Measurements from ENCODE around the gene RAB24. TPM values are rescaled to one million over a fixed set of nuclear protein-coding genes. Genes with fewer than 3 reads are reported as not detected.

The RAB24 gene
- 37.2 TPM for total RNA-seq (2021; ENCODE audit: unreplicated experiment)
- polyA plus RNA-seq (2012; ENCODE audit: insufficient read length): 76.4 TPM
- Bru-seq, nascent RNA: percentile 74 among the genes with signal in this experiment
- percentile 85 among the genes with signal in this experiment for BruChase-seq, experiment 1, labeled RNA remaining after a 2-hour chase
- percentile 91 among the genes with signal in this experiment for BruChase-seq, experiment 2, labeled RNA remaining after a 6-hour chase
- long read RNA-seq, transcript RAB24-206 (7 exons, 1,820 nt): major isoform, 30 of 63 reads
- long read RNA-seq, transcript RAB24-201 (8 exons, 1,311 nt): minor isoform, 17 of 63 reads
- long read RNA-seq, transcript RAB24-204 (9 exons, 1,236 nt): minor isoform, 5 of 63 reads
- long read RNA-seq, partial matches to known transcripts: 0 of 63 reads
- long read RNA-seq, other reads (novel, unspliced or antisense): 10 of 63 reads

GRCh38 chr5:177303121-177303924 is at the start of gene RAB24, which contains the start of gene PRELID1:
Gene RAB24, minus strand, starts transcription at chr5:177303719. Its CDS starts 431 bp downstream, at chr5:177303288.
Gene PRELID1, plus strand, starts transcription at chr5:177303799. Its CDS starts 187 bp downstream, at chr5:177303986.
- no peaks in the 10 kb centered on the region; the same call in none of the 2 replicates for H3K36me3 ChIP-seq (ENCODE audit: control insufficient read depth, insufficient read depth, low read length)
- POLR2A ChIA-PET: interaction anchor here (0.6 kb wide), 1 partner anchor 250 kb away, joined by 5 read pairs; no protein-coding TSS in a partner anchor
- intact Hi-C loops (cut with micrococcal nuclease; ENCODE audit: unreplicated experiment) (loop anchor here (5.0 kb wide), 1 partner anchor 191 kb away; no protein-coding TSS in a partner anchor), in situ Hi-C loops (cut with HindIII; ENCODE audit: low pct_unique_long_range_greater_than_20kb, low sequenced_read_pairs) (no loop called here)
- H3K27ac ChIP-seq (ENCODE audit: low read length): peak within 1 kb of the TSS; percentile 94
- H3K27me3 ChIP-seq (ENCODE audit: control insufficient read depth, insufficient read depth, low read length): no peaks in the 10 kb centered on the region
- peak within 1 kb of the TSS; percentile 81 to 97 for H3K4me3 ChIP-seq (ENCODE audit: low read depth in 2 of 2, low read length in 2 of 2)
- CTCF ChIA-PET: interaction anchor here (0.6 kb wide), 1 partner anchor 112 kb away, joined by 12 read pairs; no protein-coding TSS in a partner anchor
- peaks cover 34% of the 10 kb centered on the region for H3K4me1 ChIP-seq (ENCODE audit: control insufficient read depth, insufficient read depth, low read length)
- peak; percentile 55; the same call in 1 of the 2 replicates for TF ChIP-seq POLR2AphosphoS5 (IDR thresholded peaks at IDR 0.05; ENCODE audit: low read depth, low read length)
- peak; percentile 63 for TF ChIP-seq CTCF (IDR thresholded peaks at IDR 0.05)
- peak; percentile 69; the same call in 1 of the 2 replicates for TF ChIP-seq SIN3A (IDR thresholded peaks at IDR 0.05; ENCODE audit: borderline replicate concordance, insufficient read depth, low read depth, low read length)
- TF ChIP-seq REST (IDR thresholded peaks at IDR 0.05; ENCODE audit: insufficient read depth in 1 of 2, low read depth in 2 of 2, low read length in 1 of 2): no peak
- TF ChIP-seq TCF7L2 (IDR thresholded peaks at IDR 0.05; ENCODE audit: low read depth, low read length): no peak
- peak; percentile 77 for ATAC-seq
- no peak for DNase-seq (ENCODE audit: low read depth, low spot score)
- no peaks in the 10 kb centered on the region for H3K9me3 ChIP-seq (ENCODE audit: control insufficient read depth, insufficient read depth, low read depth, low read length)
- TSS peak; percentile 84 for BruUV-seq (replicated peaks)

GRCh38 chr5:177353093-177353492 is 49.6 kb upstream of the RAB24 start:
- Histone ChIP-seq H3K27me3 (ENCODE audit: control insufficient read depth, insufficient read depth, low read length) (no peaks in the 10 kb centered on the region), H3K4me1 (ENCODE audit: control insufficient read depth, insufficient read depth, low read length) (peaks cover 21% of the 10 kb centered on the region), H3K9me3 (ENCODE audit: control insufficient read depth, insufficient read depth, low read depth, low read length) (no peaks in the 10 kb centered on the region), H3K27ac (ENCODE audit: low read length) (no peak overlapping the region), H3K36me3 (ENCODE audit: control insufficient read depth, insufficient read depth, low read length) (no peaks in the 10 kb centered on the region), H3K4me3 (ENCODE audit: low read depth in 2 of 2, low read length in 2 of 2) (no peak overlapping the region)
- no TSS peak for BruUV-seq (replicated peaks)
- ChIA-PET CTCF (no interaction called here), POLR2A (interaction anchor here (0.7 kb wide), 1 partner anchor 101 kb away, joined by 6 read pairs; no protein-coding TSS in a partner anchor)
- intact Hi-C loops (cut with micrococcal nuclease; ENCODE audit: unreplicated experiment) (no loop called here), in situ Hi-C loops (cut with HindIII; ENCODE audit: low pct_unique_long_range_greater_than_20kb, low sequenced_read_pairs) (no loop called here)
- TF ChIP-seq CTCF (IDR thresholded peaks at IDR 0.05): no peak
- no peak for TF ChIP-seq TCF7L2 (IDR thresholded peaks at IDR 0.05; ENCODE audit: low read depth, low read length)
- no peak for TF ChIP-seq POLR2AphosphoS5 (IDR thresholded peaks at IDR 0.05; ENCODE audit: low read depth, low read length)
- TF ChIP-seq SIN3A (IDR thresholded peaks at IDR 0.05; ENCODE audit: borderline replicate concordance, insufficient read depth, low read depth, low read length): no peak
- TF ChIP-seq REST (IDR thresholded peaks at IDR 0.05; ENCODE audit: insufficient read depth in 1 of 2, low read depth in 2 of 2, low read length in 1 of 2): no peak
- DNase-seq (ENCODE audit: low read depth, low spot score) (no peak), ATAC-seq (no peak)

Data from Panc1 (cell line).